ENCODE data around the gene MMP21.

The MMP21 gene

GRCh38 chr10:125792342-125793300 lies 17.0 kb upstream of the MMP21 start:
- DNase-seq, result no peak

DNA sequence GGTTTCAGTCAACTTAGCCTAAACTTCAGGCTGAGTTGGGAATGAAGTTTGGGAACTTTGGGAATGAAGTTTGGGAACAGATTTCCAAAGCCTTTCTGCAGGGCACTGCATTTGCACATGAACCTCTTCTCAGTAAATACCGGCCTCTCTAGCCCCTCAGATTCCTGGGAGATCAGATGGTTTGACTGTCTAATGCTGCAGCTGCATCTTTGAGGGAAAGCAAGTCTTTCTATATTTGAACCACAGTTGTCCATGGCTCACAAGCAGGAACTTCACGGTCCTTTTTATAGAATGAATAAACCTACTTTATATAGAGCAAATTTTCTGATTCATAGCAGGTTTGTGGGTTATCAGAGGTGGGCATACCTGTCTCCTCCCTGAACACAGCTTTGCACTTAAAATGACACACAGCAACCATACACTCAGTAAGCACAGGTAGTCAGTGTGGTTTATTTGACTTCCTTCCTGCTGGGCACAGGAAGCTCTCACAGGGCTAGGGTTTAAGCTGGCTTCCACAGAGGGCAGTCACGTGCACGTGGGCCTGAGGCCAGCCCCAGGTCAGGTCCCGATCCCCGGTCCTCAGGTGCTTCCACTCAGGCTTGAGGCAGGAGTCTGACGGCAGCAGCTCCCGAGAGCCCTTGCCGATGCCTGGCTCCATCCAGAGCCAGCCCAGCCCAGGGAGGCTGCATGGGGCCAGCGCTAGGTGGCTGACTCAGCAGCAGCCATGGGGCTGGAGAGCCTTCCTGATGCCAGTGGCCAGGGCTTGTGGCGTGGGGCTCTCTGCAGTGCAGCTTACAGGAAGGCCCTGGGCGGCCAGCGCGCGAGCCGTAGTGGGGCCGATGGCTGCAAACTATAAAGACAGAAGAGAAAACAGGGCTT lies 12.8 kb upstream of the MMP21 start:
- DNase-seq, result no peak

DNA sequence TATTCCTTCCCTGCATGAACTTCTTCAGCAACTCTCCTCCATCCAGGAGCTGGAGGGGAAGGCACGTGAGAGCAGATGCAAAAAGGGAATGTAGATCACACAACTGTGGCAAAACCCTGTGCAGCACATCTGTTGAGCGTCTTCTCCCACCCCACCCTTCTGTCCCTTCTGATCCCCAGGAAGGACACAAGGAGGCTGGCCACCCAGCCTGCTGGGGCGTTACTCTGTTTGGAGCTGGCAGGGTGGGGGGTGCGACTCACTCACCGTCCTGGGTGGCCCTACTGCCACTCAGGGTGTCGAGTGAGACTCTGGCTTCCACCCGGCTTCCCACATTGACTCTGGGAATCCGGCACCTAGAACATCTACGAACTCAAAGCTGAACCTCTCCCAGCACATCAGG lies 10.2 kb upstream of the MMP21 start:
- DNase-seq, result no peak

DNA sequence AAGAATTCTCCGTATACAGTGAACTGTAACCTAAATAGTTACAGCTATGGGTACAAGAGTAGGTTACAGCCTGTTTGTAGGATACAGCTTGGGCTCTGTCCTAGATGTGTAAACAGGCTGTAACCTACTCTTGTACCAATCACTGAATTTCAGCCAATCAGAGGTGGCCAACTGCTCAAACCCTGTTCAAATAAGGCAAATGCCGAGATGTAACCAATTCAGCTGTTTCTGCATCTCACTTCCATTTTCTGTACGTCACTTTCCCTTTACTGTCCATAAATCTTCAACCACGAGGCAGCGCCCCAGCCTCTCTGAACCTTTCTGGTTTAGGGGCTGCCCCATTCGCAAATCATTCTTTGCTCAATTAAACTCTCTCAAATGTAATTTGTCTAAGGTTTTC lies 8.3 kb upstream of the MMP21 start:
- DNase-seq, result no peak

- no peak for DNase-seq
Measured at GRCh38 chr10:125783408-125783807, 7.8 kb upstream of the MMP21 start.

GRCh38 chr10:125782616-125783015 lies 7.0 kb upstream of the MMP21 start:
- DNase-seq, result no peak

GRCh38 chr10:125782054-125782453 lies 6.4 kb upstream of the MMP21 start:
- no peak for DNase-seq

GRCh38 chr10:125781374-125781773 lies 5.8 kb upstream of the MMP21 start:
- no peak for DNase-seq

GRCh38 chr10:125779403-125780327 lies 4.0 kb upstream of the MMP21 start:
- no peak for DNase-seq

GRCh38 chr10:125778556-125778955 lies 2.9 kb upstream of the MMP21 start:
- no peak for DNase-seq

- no peak for DNase-seq
Measured at GRCh38 chr10:125777806-125778205, 2.2 kb upstream of the MMP21 start.

- no peak for DNase-seq
Measured at GRCh38 chr10:125774581-125775191, 935 bp downstream of the MMP21 start.

- no peak for DNase-seq
Measured at GRCh38 chr10:125773687-125774543, 1.7 kb downstream of the MMP21 start.

DNA sequence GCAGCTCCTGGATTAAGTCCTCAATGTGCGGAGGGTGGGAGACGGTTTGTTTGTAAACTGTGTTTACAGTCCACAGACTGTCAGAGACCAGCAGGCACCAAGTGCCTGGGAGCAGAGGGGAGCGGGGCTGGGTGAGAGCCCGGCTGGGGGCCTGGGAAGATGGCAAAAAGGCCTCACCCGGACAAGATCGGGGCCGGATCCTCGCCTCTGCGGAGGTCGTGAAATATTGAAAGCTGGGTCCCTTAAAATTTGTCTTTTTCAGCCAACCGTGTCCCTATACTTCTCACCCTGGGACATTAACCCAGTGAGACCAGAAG lies 2.8 kb downstream of the MMP21 start:
- no peak for DNase-seq

DNA sequence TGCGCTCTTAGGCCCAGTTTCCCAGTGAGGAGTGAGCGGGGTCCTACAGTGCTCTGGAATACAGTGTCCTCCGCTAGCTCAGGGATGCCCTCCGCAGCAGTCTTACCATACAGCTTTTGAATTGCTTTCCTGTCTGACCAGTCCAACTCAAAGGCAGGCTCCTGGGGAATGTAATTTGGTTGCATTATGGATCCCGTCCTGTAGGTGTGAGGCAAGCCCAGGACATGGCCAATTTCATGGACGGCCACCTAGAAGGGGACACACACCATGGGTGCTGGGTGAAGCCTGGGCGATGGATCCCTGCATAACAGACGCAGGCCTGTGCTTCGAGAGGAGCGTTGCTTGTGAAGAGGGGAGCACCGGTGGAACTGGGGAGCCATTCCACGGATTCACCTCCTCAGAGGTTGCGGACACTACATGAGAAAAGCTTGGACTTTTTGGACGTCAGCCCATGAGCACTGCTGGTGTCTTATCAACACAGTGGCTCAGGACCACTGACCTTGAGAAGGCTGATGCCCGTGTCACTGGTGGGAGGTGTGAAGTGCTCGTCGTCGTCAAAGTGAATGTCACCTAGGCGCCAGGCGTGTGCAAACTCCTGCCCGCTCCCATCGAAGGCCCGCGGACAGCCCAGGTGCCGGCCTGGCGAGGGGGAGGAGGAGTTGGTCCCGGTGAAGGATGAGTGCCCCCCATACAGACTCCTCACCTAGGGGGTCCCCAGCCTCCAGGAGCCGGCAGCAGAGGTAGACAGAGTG lies 3.3 kb downstream of the MMP21 start:
- DNase-seq, result no peak

DNA sequence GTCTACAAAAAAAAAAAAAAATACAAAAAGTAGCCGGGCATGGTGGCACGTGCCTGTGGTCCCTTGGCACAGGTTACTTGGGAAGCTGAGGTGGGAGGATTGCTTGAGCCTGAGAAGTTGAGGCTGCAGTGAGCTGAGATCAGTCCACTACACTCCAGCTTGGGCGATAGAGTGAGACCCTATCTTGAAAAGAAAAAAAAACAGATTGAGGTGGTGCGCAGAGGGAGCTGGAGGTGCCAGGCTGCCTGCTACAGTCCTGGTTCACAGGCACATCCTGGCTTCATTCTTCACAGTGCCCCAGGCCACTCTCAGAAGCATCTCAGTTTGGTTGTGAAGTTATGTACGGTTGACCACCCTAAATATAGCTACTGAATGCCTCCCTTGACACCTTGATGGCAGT lies 4.8 kb downstream of the MMP21 start:
- no peak for DNase-seq

DNA sequence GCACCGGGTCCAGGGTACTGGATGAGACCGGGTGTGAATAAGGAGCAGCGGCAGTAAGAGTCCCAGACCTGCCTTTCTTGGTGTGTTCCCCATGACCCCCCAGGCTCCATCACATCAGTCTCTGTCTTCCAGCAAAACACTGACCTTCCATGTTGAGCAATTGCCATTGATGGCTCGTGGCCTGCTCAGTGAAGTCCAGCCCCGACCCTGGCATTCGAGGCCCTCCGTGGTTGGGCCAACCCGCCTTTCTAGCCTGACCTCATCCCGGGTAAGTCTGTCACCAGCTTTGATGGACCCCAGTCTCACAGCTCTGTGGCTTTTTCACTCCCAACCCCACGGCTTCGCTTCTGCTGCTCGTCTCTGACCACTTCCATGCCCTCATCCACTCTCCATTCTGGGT lies 6.4 kb downstream of the MMP21 start:
- DNase-seq, result no peak

DNA sequence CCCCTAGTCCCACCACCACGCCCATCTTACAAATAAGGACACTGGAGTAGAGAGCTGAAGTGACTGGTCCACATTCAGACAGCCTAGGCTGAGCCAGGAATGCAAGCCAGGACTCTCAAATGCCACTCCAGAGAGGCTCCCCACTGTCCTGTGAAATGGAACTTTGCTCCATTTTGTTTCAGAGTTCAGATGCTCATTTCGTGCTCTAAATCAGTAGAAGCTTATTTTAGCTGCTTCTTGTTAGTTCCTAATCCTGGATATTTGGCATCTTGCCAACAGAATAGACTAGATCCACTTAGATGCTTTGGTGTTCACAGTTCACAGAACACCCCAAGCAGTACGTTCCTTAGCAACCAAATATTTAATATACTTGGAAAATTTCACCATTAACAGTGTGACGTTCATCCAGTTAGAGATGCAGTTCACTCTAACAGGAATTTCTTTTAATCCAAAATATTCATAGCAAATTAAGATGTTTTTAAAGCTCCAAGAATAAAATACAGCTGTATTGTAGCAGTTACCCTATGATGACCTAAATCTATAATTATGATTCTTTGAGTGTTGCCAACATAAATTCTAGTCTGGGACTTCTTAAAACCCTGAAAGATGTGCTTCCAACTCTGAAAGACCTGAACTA lies 7.3 kb downstream of the MMP21 start:
- no peak for DNase-seq

GRCh38 chr10:125766511-125766910 lies 9.1 kb downstream of the MMP21 start:
- DNase-seq, result no peak

DNA sequence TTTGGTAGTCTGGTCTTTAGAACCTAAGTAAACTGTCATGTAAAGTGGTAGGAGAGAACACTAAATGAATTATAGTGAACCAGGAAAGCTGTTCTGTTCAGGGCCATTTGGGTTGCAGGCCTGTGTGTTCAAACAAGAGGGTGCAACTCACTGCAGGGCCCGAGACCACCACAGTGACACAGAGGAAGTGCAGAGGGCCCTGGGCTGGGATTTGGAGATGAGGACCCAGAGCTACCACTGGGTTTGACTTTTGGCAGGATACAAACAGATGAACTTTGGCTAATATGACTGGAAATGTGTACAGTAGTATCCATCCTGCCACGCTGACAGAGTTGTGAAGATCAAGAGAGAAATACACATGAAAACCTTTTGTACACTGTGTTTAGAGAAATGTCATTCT lies 9.8 kb downstream of the MMP21 start:
- no peak for DNase-seq
